ENCODE results near the gene OSBPL1A. TPM values are rescaled to one million over a fixed set of nuclear protein-coding genes. Genes with fewer than 3 reads are reported as not detected.

The OSBPL1A gene
- total and polyA plus RNA-seq, 10 of the 15 experiments (the other 5 are each of a cell fraction or from before 2014, with no cell fraction given): 0.02 to 0.83 (median 0.11) TPM; not detected in 6

DNA sequence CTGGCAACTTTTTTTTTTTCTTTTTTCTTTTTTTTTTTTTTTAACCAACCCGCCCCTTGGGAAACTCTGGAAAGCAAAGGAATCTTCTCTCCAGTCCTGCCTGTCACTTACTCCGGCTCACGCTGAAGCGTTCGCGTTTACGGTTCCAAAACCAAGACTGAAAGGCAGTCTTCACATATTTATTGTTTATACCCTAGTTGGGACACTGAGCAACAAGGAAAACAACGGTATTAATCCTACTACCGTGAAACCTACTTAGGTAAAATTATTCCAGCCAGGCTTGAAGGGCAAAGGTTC lies 125.4 kb downstream of the OSBPL1A start:
- ATAC-seq (no peak), FAIRE-seq (no peak), DNase-seq (ENCODE audit: low read depth, low spot score) (no peak)
- intact Hi-C loops (cut with micrococcal nuclease; ENCODE audit: unreplicated experiment) (no loop called here), in situ Hi-C loops (cut with MboI) (no loop called here)
- WGBS (ENCODE audit: insufficient coverage, insufficient replicate concordance, low lambda C conversion rate, missing lambda C conversion rate): 42% methylated on average over 8 of the region's 9 CpGs
- H3K27me3 ChIP-seq (replicated peaks in 1 of 2; ENCODE audit: control insufficient read depth in 2 of 2, insufficient read depth in 2 of 2, low read length in 1 of 2): peaks cover 7 to 15% of the 10 kb centered on the region in 2 experiments
- H3K4me1 ChIP-seq (ENCODE audit: control insufficient read depth, insufficient read depth, low read length): no peaks in the 10 kb centered on the region
- ChIA-PET SMC1A (ENCODE audit: uncharacterized antibody, unreplicated experiment) (no interaction called here), RAD21 (ENCODE audit: unreplicated experiment) (no interaction called here), CTCF (no interaction called here), POLR2A (no interaction called here)
- no peak overlapping the region for H3K4me3 ChIP-seq
- no peaks in the 10 kb centered on the region for H4K20me1 ChIP-seq (ENCODE audit: control insufficient read depth, insufficient read depth)
- no peak overlapping the region for H3K27ac ChIP-seq (ENCODE audit: control insufficient read depth, insufficient read depth)
- H2AFZ ChIP-seq (ENCODE audit: control insufficient read depth, low read depth, low read length): no peak overlapping the region
- BruUV-seq (replicated peaks): no TSS peak
- H3K36me3 ChIP-seq (ENCODE audit: control insufficient read depth in 2 of 2, insufficient read depth in 2 of 2, low read length in 1 of 2): no peaks in the 10 kb centered on the region
- no peaks in the 10 kb centered on the region for H3K79me2 ChIP-seq (ENCODE audit: control insufficient read depth, insufficient read depth, low read length)
- H3K9ac ChIP-seq (ENCODE audit: control insufficient read depth, insufficient read depth, low read length): no peak overlapping the region
- no peak overlapping the region for H3K4me2 ChIP-seq (ENCODE audit: control insufficient read depth, insufficient read depth)
- no peak for TF ChIP-seq FOS (IDR thresholded peaks at IDR 0.05; ENCODE audit: borderline replicate concordance, extremely low read depth, insufficient read length)
- TF ChIP-seq TCF3 (IDR thresholded peaks at IDR 0.05; ENCODE audit: borderline replicate concordance, insufficient read depth, low read depth, low read length): no peak
- no peak for TF ChIP-seq IKZF1 (conservative IDR thresholded peaks at IDR 0.05)
- no peak for TF ChIP-seq MEF2B (IDR thresholded peaks at IDR 0.05; ENCODE audit: partially characterized antibody, poor library complexity, severe bottlenecking)
- TF ChIP-seq, protein P1, sequence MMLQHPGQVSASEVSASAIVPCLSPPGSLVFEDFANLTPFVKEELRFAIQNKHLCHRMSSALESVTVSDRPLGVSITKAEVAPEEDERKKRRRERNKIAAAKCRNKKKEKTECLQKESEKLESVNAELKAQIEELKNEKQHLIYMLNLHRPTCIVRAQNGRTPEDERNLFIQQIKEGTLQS (IDR thresholded peaks at IDR 0.05; ENCODE audit: borderline replicate concordance, extremely low read depth, low read depth, low read length): no peak
- no peak for TF ChIP-seq BRCA1 (IDR thresholded peaks at IDR 0.05; ENCODE audit: low read depth, low read length)
- TF ChIP-seq, protein P2, sequence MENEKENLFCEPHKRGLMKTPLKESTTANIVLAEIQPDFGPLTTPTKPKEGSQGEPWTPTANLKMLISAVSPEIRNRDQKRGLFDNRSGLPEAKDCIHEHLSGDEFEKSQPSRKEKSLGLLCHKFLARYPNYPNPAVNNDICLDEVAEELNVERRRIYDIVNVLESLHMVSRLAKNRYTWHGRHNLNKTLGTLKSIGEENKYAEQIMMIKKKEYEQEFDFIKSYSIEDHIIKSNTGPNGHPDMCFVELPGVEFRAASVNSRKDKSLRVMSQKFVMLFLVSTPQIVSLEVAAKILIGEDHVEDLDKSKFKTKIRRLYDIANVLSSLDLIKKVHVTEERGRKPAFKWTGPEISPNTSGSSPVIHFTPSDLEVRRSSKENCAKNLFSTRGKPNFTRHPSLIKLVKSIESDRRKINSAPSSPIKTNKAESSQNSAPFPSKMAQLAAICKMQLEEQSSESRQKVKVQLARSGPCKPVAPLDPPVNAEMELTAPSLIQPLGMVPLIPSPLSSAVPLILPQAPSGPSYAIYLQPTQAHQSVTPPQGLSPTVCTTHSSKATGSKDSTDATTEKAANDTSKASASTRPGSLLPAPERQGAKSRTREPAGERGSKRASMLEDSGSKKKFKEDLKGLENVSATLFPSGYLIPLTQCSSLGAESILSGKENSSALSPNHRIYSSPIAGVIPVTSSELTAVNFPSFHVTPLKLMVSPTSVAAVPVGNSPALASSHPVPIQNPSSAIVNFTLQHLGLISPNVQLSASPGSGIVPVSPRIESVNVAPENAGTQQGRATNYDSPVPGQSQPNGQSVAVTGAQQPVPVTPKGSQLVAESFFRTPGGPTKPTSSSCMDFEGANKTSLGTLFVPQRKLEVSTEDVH (IDR thresholded peaks at IDR 0.05; ENCODE audit: low read depth, partially characterized antibody): no peak
- TF ChIP-seq TARDBP (IDR thresholded peaks at IDR 0.05; ENCODE audit: borderline replicate concordance): no peak
- TF ChIP-seq, protein P3, sequence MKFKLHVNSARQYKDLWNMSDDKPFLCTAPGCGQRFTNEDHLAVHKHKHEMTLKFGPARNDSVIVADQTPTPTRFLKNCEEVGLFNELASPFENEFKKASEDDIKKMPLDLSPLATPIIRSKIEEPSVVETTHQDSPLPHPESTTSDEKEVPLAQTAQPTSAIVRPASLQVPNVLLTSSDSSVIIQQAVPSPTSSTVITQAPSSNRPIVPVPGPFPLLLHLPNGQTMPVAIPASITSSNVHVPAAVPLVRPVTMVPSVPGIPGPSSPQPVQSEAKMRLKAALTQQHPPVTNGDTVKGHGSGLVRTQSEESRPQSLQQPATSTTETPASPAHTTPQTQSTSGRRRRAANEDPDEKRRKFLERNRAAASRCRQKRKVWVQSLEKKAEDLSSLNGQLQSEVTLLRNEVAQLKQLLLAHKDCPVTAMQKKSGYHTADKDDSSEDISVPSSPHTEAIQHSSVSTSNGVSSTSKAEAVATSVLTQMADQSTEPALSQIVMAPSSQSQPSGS (IDR thresholded peaks at IDR 0.05; ENCODE audit: low read length): no peak
- no peak for TF ChIP-seq PAX5 (IDR thresholded peaks at IDR 0.05; ENCODE audit: borderline replicate concordance, low read depth, low read length)
- TF ChIP-seq CBX5 (IDR thresholded peaks at IDR 0.05; ENCODE audit: low read depth): no peak
- no peak for TF ChIP-seq MXI1 (IDR thresholded peaks at IDR 0.05; ENCODE audit: low read depth, low read length)
- H3K9me3 ChIP-seq (replicated peaks; ENCODE audit: control insufficient read depth, insufficient read depth, low read length): no peaks in the 10 kb centered on the region
